ENCODE measurements around the gene ACTMAP.

GRCh38 chr19:40736661-40737060 is 13.6 kb downstream of the ACTMAP start:
- TF ChIP-seq, protein P1, sequence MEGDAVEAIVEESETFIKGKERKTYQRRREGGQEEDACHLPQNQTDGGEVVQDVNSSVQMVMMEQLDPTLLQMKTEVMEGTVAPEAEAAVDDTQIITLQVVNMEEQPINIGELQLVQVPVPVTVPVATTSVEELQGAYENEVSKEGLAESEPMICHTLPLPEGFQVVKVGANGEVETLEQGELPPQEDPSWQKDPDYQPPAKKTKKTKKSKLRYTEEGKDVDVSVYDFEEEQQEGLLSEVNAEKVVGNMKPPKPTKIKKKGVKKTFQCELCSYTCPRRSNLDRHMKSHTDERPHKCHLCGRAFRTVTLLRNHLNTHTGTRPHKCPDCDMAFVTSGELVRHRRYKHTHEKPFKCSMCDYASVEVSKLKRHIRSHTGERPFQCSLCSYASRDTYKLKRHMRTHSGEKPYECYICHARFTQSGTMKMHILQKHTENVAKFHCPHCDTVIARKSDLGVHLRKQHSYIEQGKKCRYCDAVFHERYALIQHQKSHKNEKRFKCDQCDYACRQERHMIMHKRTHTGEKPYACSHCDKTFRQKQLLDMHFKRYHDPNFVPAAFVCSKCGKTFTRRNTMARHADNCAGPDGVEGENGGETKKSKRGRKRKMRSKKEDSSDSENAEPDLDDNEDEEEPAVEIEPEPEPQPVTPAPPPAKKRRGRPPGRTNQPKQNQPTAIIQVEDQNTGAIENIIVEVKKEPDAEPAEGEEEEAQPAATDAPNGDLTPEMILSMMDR (conservative IDR thresholded peaks at IDR 0.05): no peak
- no peak for TF ChIP-seq EZH2 (IDR thresholded peaks at IDR 0.05; ENCODE audit: low read depth)
